Measurements from ENCODE around the gene ELL2. TPM values are rescaled to one million over a fixed set of nuclear protein-coding genes. Genes with fewer than 3 reads are reported as not detected.

ELL2 gene
- total and polyA plus RNA-seq, 2 experiments from 2014 or later, result 18.7 to 41.8 TPM

- peaks cover 27% of the 10 kb centered on the region for H3K4me1 ChIP-seq (ENCODE audit: low read depth)
- no peak for TF ChIP-seq CTCF (IDR thresholded peaks at IDR 0.05; ENCODE audit: low read depth, low read length)
- no peaks in the 10 kb centered on the region for H3K27me3 ChIP-seq
These were observed 21.9 kb upstream of the ELL2 start for GRCh38 chr5:95983509-95983908.

GRCh38 chr5:95983080-95983479 is 21.4 kb upstream of the ELL2 start:
- H3K27ac ChIP-seq, result no peak overlapping the region
- peak in 1 of 2 donors; percentile 32 for DNase-seq (ENCODE audit: low read depth in 1 of 2, low spot score in 1 of 2)
- peaks cover 27% of the 10 kb centered on the region for H3K4me1 ChIP-seq (ENCODE audit: low read depth)
- no peaks in the 10 kb centered on the region for H3K36me3 ChIP-seq
- TF ChIP-seq CTCF (IDR thresholded peaks at IDR 0.05; ENCODE audit: low read depth, low read length), result no peak
- H3K9me3 ChIP-seq (ENCODE audit: low read depth), result no peaks in the 10 kb centered on the region
- no peaks in the 10 kb centered on the region for H3K27me3 ChIP-seq
- no peak overlapping the region for H3K4me3 ChIP-seq

More at GRCh38 chr5:95983509-95983908, 21.9 kb upstream of the ELL2 start:
- DNase-seq (ENCODE audit: low read depth in 1 of 2, low spot score in 1 of 2), result no peak
- Histone ChIP-seq H3K36me3 (no peaks in the 10 kb centered on the region), H3K9me3 (ENCODE audit: low read depth) (no peaks in the 10 kb centered on the region), H3K4me3 (no peak overlapping the region), H3K27ac (no peak overlapping the region)

- H3K4me1 ChIP-seq (ENCODE audit: low read depth), result no peaks in the 10 kb centered on the region
- no peak for DNase-seq (ENCODE audit: low read depth in 1 of 2, low spot score in 1 of 2)
- H3K36me3 ChIP-seq, result no peaks in the 10 kb centered on the region
- H3K27ac ChIP-seq, result no peak overlapping the region
- H3K4me3 ChIP-seq, result no peak overlapping the region
- H3K9me3 ChIP-seq (ENCODE audit: low read depth), result no peaks in the 10 kb centered on the region
- H3K27me3 ChIP-seq, result no peaks in the 10 kb centered on the region
- no peak for TF ChIP-seq CTCF (IDR thresholded peaks at IDR 0.05; ENCODE audit: low read depth, low read length)
These were observed 15.0 kb upstream of the ELL2 start for GRCh38 chr5:95976606-95977005.

GRCh38 chr5:95975703-95976102 is 14.1 kb upstream of the ELL2 start:
- no peak overlapping the region for H3K27ac ChIP-seq
- no peaks in the 10 kb centered on the region for H3K9me3 ChIP-seq (ENCODE audit: low read depth)
- no peaks in the 10 kb centered on the region for H3K36me3 ChIP-seq
- H3K4me1 ChIP-seq (ENCODE audit: low read depth), result no peaks in the 10 kb centered on the region
- no peaks in the 10 kb centered on the region for H3K27me3 ChIP-seq
- no peak for DNase-seq (ENCODE audit: low read depth in 1 of 2, low spot score in 1 of 2)
- TF ChIP-seq CTCF (IDR thresholded peaks at IDR 0.05; ENCODE audit: low read depth, low read length), result no peak
- no peak overlapping the region for H3K4me3 ChIP-seq

GRCh38 chr5:95973793-95974325 is 12.2 kb upstream of the ELL2 start:
- no peak overlapping the region for H3K4me3 ChIP-seq
- no peaks in the 10 kb centered on the region for H3K36me3 ChIP-seq
- no peak overlapping the region for H3K27ac ChIP-seq
- no peak for TF ChIP-seq CTCF (IDR thresholded peaks at IDR 0.05; ENCODE audit: low read depth, low read length)
- no peaks in the 10 kb centered on the region for H3K9me3 ChIP-seq (ENCODE audit: low read depth)
- H3K27me3 ChIP-seq, result no peaks in the 10 kb centered on the region
- no peaks in the 10 kb centered on the region for H3K4me1 ChIP-seq (ENCODE audit: low read depth)
- DNase-seq (ENCODE audit: low read depth in 1 of 2, low spot score in 1 of 2), result peak in 1 of 2 donors; percentile 79
